Activated naive CD4-positive, alpha-beta T cell treated with anti-CD3 and anti-CD28 coated beads for 36 hours (primary cell): ENCODE measurements around the gene MYOG. TPM values are rescaled to one million over a fixed set of nuclear protein-coding genes. Genes with fewer than 3 reads are reported as not detected.

Experiments
- CTCF ChIA-PET: fragments of 350-600 bp; sonication (Branson Sonifier 250); formaldehyde crosslinking; loops from one replicate; lab custom pipeline; 2021; ENCODE audit warnings: antibody characterized with exemption; lab: Charles Lee
- DNase-seq: peaks from one replicate; pipeline ENCODE4 v3.0.0-alpha.2; 2020
- H3K27ac Mint-ChIP-seq: one replicate; pipeline ENCODE4 v1.8.0; 2021; ENCODE audit warnings: mild to moderate bottlenecking, mixed read lengths
- H3K27me3 Mint-ChIP-seq: one replicate; pipeline ENCODE4 v1.8.0; 2021; ENCODE audit warnings: low read depth, mixed read lengths
- H3K36me3 Mint-ChIP-seq: one replicate; pipeline ENCODE4 v1.8.0; 2021; ENCODE audit warnings: low read depth, mixed read lengths
- H3K4me1 Mint-ChIP-seq: one replicate; pipeline ENCODE4 v1.8.0; 2021; ENCODE audit warnings: low read depth, mixed read lengths
- H3K4me3 Mint-ChIP-seq: one replicate; pipeline ENCODE4 v1.8.0; 2021; ENCODE audit warnings: mild to moderate bottlenecking, moderate library complexity, mixed read lengths
- H3K9me3 Mint-ChIP-seq: one replicate; pipeline ENCODE4 v1.8.0; 2021; ENCODE audit warnings: mixed read lengths
- intact Hi-C: fragments of 100-400 bp; cut with micrococcal nuclease; formaldehyde crosslinking; loops from one replicate; pipeline ENCODE4 v1.15.1; 2023
- total RNA-seq, 2 experiments: library from RNA; stranded (reverse); gene quantifications; one replicate each; pipeline ENCODE4 v1.2.3, GENCODE V29; 2021

Gene MYOG
- total RNA-seq, 2 experiments from 2014 or later = not detected

- Mint-ChIP-seq H3K36me3 (no peaks in the 10 kb centered on the region), H3K27me3 (peaks cover 64% of the 10 kb centered on the region), H3K9me3 (no peaks in the 10 kb centered on the region), H3K4me3 (no peak overlapping the region), H3K27ac (no peak overlapping the region), H3K4me1 (peaks cover 12% of the 10 kb centered on the region)
- CTCF ChIA-PET = interaction anchor here (1.5 to 1.6 kb wide), 2 partner anchors 47 to 87 kb away, joined by 4 to 5 read pairs; no protein-coding TSS in a partner anchor
- intact Hi-C loops = no loop called here
- DNase-seq = no peak
These were observed 40.5 kb upstream of the MYOG start for GRCh38 chr1:203126151-203126865.

- Mint-ChIP-seq H3K4me3 (no peak overlapping the region), H3K36me3 (no peaks in the 10 kb centered on the region), H3K4me1 (peaks cover 12% of the 10 kb centered on the region), H3K9me3 (no peaks in the 10 kb centered on the region), H3K27me3 (peaks cover 75% of the 10 kb centered on the region), H3K27ac (no peak overlapping the region)
- no peak for DNase-seq
- intact Hi-C loops = no loop called here
- CTCF ChIA-PET = interaction anchor here (1.6 kb wide), 1 partner anchor 85 kb away, joined by 5 read pairs; no protein-coding TSS in a partner anchor
These were observed 38.9 kb upstream of the MYOG start for GRCh38 chr1:203124546-203125317.

- no peak for DNase-seq
- Mint-ChIP-seq H3K27ac (no peak overlapping the region), H3K36me3 (no peaks in the 10 kb centered on the region), H3K27me3 (peaks cover 70% of the 10 kb centered on the region), H3K4me3 (no peak overlapping the region), H3K4me1 (peaks cover 12% of the 10 kb centered on the region), H3K9me3 (no peaks in the 10 kb centered on the region)
- CTCF ChIA-PET = no interaction called here
- intact Hi-C loops = no loop called here
These were observed 38.2 kb upstream of the MYOG start for GRCh38 chr1:203124011-203124410.

- intact Hi-C loops = no loop called here
- DNase-seq = no peak
- Mint-ChIP-seq H3K4me1 (peaks cover 4% of the 10 kb centered on the region), H3K27ac (no peak overlapping the region), H3K9me3 (no peaks in the 10 kb centered on the region), H3K36me3 (no peaks in the 10 kb centered on the region), H3K4me3 (no peak overlapping the region), H3K27me3 (peaks cover 68% of the 10 kb centered on the region)
- CTCF ChIA-PET = interaction anchor here (1.9 kb wide), 1 partner anchor 93 kb away, joined by 11 read pairs; no protein-coding TSS in a partner anchor
These were observed 36.3 kb upstream of the MYOG start for GRCh38 chr1:203122159-203122558.

GRCh38 chr1:203121186-203122015 is 35.6 kb upstream of the MYOG start:
- CTCF ChIA-PET = interaction anchor here (0.9 to 1.9 kb wide), 4 partner anchors 11 to 148 kb away, joined by 3 to 11 read pairs (median 4); no protein-coding TSS in a partner anchor
- Mint-ChIP-seq H3K9me3 (no peaks in the 10 kb centered on the region), H3K27ac (no peak overlapping the region), H3K4me1 (no peaks in the 10 kb centered on the region), H3K4me3 (no peak overlapping the region), H3K27me3 (peaks cover 63% of the 10 kb centered on the region), H3K36me3 (no peaks in the 10 kb centered on the region)
- intact Hi-C loops = no loop called here
- DNase-seq = no peak

- no peaks in the 10 kb centered on the region for H3K4me1 Mint-ChIP-seq
- no peak overlapping the region for H3K27ac Mint-ChIP-seq
- no peaks in the 10 kb centered on the region for H3K9me3 Mint-ChIP-seq
- intact Hi-C loops = no loop called here
- DNase-seq = no peak
- H3K36me3 Mint-ChIP-seq = no peaks in the 10 kb centered on the region
- CTCF ChIA-PET = interaction anchor here (0.5 to 1.9 kb wide), 5 partner anchors 12 to 220 kb away, joined by 3 to 11 read pairs (median 3); no protein-coding TSS in a partner anchor
- H3K27me3 Mint-ChIP-seq = peaks cover 58% of the 10 kb centered on the region
- no peak overlapping the region for H3K4me3 Mint-ChIP-seq
These were observed 34.7 kb upstream of the MYOG start for GRCh38 chr1:203120325-203121153.

GRCh38 chr1:203117611-203118575 is 32.1 kb upstream of the MYOG start:
- CTCF ChIA-PET = interaction anchor here (0.6 to 2.3 kb wide), 12 partner anchors 10 to 1281 kb away, joined by 3 to 13 read pairs (median 4); partner anchors contain the start of genes ADORA1 and CHI3L1
- Mint-ChIP-seq H3K4me3 (no peak overlapping the region), H3K36me3 (no peaks in the 10 kb centered on the region), H3K27me3 (peaks cover 41% of the 10 kb centered on the region), H3K27ac (no peak overlapping the region), H3K4me1 (no peaks in the 10 kb centered on the region), H3K9me3 (no peaks in the 10 kb centered on the region)
- peak; percentile 57 for DNase-seq
- intact Hi-C loops = loop anchor here (1.0 to 5.0 kb wide), 3 partner anchors 55 to 149 kb away; no protein-coding TSS in a partner anchor

GRCh38 chr1:203116091-203116820 is 30.4 kb upstream of the MYOG start:
- DNase-seq = no peak
- Mint-ChIP-seq H3K27ac (no peak overlapping the region), H3K36me3 (no peaks in the 10 kb centered on the region), H3K4me3 (no peak overlapping the region), H3K4me1 (no peaks in the 10 kb centered on the region), H3K27me3 (peaks cover 33% of the 10 kb centered on the region), H3K9me3 (no peaks in the 10 kb centered on the region)
- intact Hi-C loops = loop anchor here (5.0 kb wide), 1 partner anchor 151 kb away; no protein-coding TSS in a partner anchor
- CTCF ChIA-PET = interaction anchor here (2.3 kb wide), 1 partner anchor 56 kb away, joined by 13 read pairs; no protein-coding TSS in a partner anchor

GRCh38 chr1:203114202-203114601 is 28.4 kb upstream of the MYOG start:
- intact Hi-C loops = no loop called here
- Mint-ChIP-seq H3K27me3 (peaks cover 35% of the 10 kb centered on the region), H3K4me3 (no peak overlapping the region)

GRCh38 chr1:203113308-203113707 is 27.5 kb upstream of the MYOG start:
- CTCF ChIA-PET = no interaction called here

More at GRCh38 chr1:203114202-203114601, 28.4 kb upstream of the MYOG start:
- Mint-ChIP-seq H3K36me3 (no peaks in the 10 kb centered on the region), H3K4me1 (no peaks in the 10 kb centered on the region), H3K27ac (no peak overlapping the region), H3K9me3 (no peaks in the 10 kb centered on the region)
- no peak for DNase-seq
- CTCF ChIA-PET = no interaction called here

More at GRCh38 chr1:203113308-203113707, 27.5 kb upstream of the MYOG start:
- Mint-ChIP-seq H3K27me3 (peaks cover 34% of the 10 kb centered on the region), H3K36me3 (no peaks in the 10 kb centered on the region), H3K4me1 (no peaks in the 10 kb centered on the region), H3K4me3 (no peak overlapping the region), H3K9me3 (no peaks in the 10 kb centered on the region), H3K27ac (no peak overlapping the region)
- DNase-seq = no peak
- intact Hi-C loops = no loop called here
